HepG2 (cell line): Measurements from ENCODE around the gene C22orf15.

Source experiments
- CTCF ChIP-seq: sonication (generic); formaldehyde crosslinking; IDR thresholded peaks from 2 replicates; pipeline ENCODE4 v1.5.0; 2020; ENCODE audit warnings: mild to moderate bottlenecking, missing genetic modification reagents, moderate library complexity
- DNMT1 ChIP-seq: sonication (generic); formaldehyde crosslinking; IDR thresholded peaks from 2 replicates; pipeline ENCODE4 v1.5.1; 2020; ENCODE audit warnings: mild to moderate bottlenecking, missing genetic modification reagents
- EP300 ChIP-seq, 3 experiments: sonication (generic) in 1 of 3; formaldehyde crosslinking in 1 of 3; IDR thresholded peaks; 2 replicates each; pipeline versions ENCODE4 v1.5.1 to v1.6.1; 2011 to 2020; ENCODE audit warnings: low read depth in 2 of 3, low read length in 2 of 3, borderline replicate concordance in 1 of 3, improper control_type of control experiment in 1 of 3, mild to moderate bottlenecking in 1 of 3, missing genetic modification reagents in 1 of 3, moderate library complexity in 1 of 3
- FOXJ3 ChIP-seq: sonication (generic); formaldehyde crosslinking; IDR thresholded peaks from 2 replicates; pipeline ENCODE4 v1.4.0; 2020; ENCODE audit warnings: missing genetic modification reagents, mild to moderate bottlenecking, borderline replicate concordance
- FOXK2 ChIP-seq: fragments of 450-650 bp; IDR thresholded peaks from 2 replicates; pipeline ENCODE4 v1.6.1; 2016
- IRX3 ChIP-seq: sonication (generic); formaldehyde crosslinking; IDR thresholded peaks from 2 replicates; pipeline ENCODE4 v1.8.1; 2023; ENCODE audit warnings: mild to moderate bottlenecking, low read depth, missing genetic modification reagents, borderline replicate concordance
- JUN ChIP-seq: sonication (generic); formaldehyde crosslinking; IDR thresholded peaks from 2 replicates; pipeline ENCODE4 v1.4.0; 2020; ENCODE audit warnings: mild to moderate bottlenecking, missing genetic modification reagents
- MXI1 ChIP-seq: IDR thresholded peaks from 3 replicates; pipeline ENCODE4 v1.6.1; 2012; ENCODE audit warnings: low read depth, low read length, inconsistent platforms, borderline replicate concordance
- PCBP1 ChIP-seq: fragments of 200-400 bp; formaldehyde crosslinking; IDR thresholded peaks from 2 replicates; pipeline ENCODE4 v1.6.1; 2017; ENCODE audit warnings: mild to moderate bottlenecking, low read depth, low read length, borderline replicate concordance
- RARG ChIP-seq: sonication (generic); formaldehyde crosslinking; IDR thresholded peaks from 2 replicates; pipeline ENCODE4 v1.4.0; 2020; ENCODE audit warnings: low read depth, mild to moderate bottlenecking, missing genetic modification reagents
- ZNF143 ChIP-seq: sonication (generic); formaldehyde crosslinking; IDR thresholded peaks from 2 replicates; pipeline ENCODE4 v1.4.0; 2020; ENCODE audit warnings: missing genetic modification reagents
- TF ChIP-seq, protein P1 (sequence below): sonication (generic); formaldehyde crosslinking; IDR thresholded peaks from 2 replicates; pipeline ENCODE4 v1.4.0; 2020; ENCODE audit warnings: missing genetic modification reagents

DNA sequence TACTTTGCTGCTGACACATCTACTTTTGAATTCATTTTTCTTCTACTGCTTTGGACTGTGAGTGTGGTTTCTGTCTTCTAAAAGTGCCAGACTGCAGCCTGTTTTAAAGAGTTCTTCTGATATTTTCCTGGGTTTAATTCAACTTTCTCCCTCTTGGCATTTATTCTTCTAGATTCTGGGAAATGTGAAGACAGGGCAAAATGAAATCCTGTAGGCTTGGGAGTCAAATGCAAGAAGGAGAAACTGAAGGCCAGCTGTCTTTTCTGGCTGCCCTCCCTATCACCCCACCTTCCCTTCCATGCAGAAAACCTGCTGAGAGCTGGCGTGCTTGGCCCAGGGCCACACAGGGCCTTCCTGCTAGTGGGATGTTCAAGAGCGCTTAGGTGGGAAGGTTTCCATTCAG, 19.5 kb upstream of the C22orf15 start:
- no peak for TF ChIP-seq FOXJ3 (CRISPR knock-in tag)
- TF ChIP-seq CTCF = no peak
- no peak for TF ChIP-seq MXI1
- TF ChIP-seq RARG = no peak
- no peak for TF ChIP-seq DNMT1
- TF ChIP-seq, protein P1, sequence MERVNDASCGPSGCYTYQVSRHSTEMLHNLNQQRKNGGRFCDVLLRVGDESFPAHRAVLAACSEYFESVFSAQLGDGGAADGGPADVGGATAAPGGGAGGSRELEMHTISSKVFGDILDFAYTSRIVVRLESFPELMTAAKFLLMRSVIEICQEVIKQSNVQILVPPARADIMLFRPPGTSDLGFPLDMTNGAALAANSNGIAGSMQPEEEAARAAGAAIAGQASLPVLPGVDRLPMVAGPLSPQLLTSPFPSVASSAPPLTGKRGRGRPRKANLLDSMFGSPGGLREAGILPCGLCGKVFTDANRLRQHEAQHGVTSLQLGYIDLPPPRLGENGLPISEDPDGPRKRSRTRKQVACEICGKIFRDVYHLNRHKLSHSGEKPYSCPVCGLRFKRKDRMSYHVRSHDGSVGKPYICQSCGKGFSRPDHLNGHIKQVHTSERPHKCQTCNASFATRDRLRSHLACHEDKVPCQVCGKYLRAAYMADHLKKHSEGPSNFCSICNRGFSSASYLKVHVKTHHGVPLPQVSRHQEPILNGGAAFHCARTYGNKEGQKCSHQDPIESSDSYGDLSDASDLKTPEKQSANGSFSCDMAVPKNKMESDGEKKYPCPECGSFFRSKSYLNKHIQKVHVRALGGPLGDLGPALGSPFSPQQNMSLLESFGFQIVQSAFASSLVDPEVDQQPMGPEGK (CRISPR knock-in tag) = no peak
- TF ChIP-seq JUN = no peak
- TF ChIP-seq EP300 (IDR thresholded peaks at IDR 0.05; ENCODE audit: low read depth in 2 of 2, low read length in 2 of 2) = no peak
- no peak for TF ChIP-seq EP300 (CRISPR knock-in tag; IDR thresholded peaks at IDR 0.05; ENCODE audit: borderline replicate concordance)
- TF ChIP-seq ZNF143 (CRISPR knock-in tag) = no peak
- TF ChIP-seq FOXK2 = no peak
- no peak for TF ChIP-seq PCBP1
- no peak for TF ChIP-seq IRX3 (CRISPR knock-in tag)
